Measurements from ENCODE around the gene PNPLA7.

Gene PNPLA7

GRCh38 chr9:137589441-137590122 lies 39.4 kb upstream of the PNPLA7 start (continued):
- TF ChIP-seq, protein P1, sequence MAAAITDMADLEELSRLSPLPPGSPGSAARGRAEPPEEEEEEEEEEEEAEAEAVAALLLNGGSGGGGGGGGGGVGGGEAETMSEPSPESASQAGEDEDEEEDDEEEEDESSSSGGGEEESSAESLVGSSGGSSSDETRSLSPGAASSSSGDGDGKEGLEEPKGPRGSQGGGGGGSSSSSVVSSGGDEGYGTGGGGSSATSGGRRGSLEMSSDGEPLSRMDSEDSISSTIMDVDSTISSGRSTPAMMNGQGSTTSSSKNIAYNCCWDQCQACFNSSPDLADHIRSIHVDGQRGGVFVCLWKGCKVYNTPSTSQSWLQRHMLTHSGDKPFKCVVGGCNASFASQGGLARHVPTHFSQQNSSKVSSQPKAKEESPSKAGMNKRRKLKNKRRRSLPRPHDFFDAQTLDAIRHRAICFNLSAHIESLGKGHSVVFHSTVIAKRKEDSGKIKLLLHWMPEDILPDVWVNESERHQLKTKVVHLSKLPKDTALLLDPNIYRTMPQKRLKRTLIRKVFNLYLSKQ (tag by site-specific recombination; IDR thresholded peaks at IDR 0.05; ENCODE audit: borderline replicate concordance), result no peak
- no peak for TF ChIP-seq GLI2 (tag by site-specific recombination; IDR thresholded peaks at IDR 0.05; ENCODE audit: borderline replicate concordance, low read depth)
- no peak for TF ChIP-seq ZNF768 (tag by site-specific recombination; IDR thresholded peaks at IDR 0.05)
- TF ChIP-seq ZNF585B (tag by site-specific recombination; IDR thresholded peaks at IDR 0.05), result no peak
- no peak for TF ChIP-seq ZNF155 (tag by site-specific recombination; IDR thresholded peaks at IDR 0.05)
- no peak for TF ChIP-seq ZNF621 (tag by site-specific recombination; IDR thresholded peaks at IDR 0.05)
- no peak for TF ChIP-seq HOXD13 (CRISPR knock-in tag; IDR thresholded peaks at IDR 0.05; ENCODE audit: borderline replicate concordance)
- no peak for TF ChIP-seq ZNF837 (tag by site-specific recombination; IDR thresholded peaks at IDR 0.05)
- 0 out of 2 replicates have a peak, but pooled peaks have one; percentile 31 for TF ChIP-seq PBX3 (CRISPR knock-in tag; IDR thresholded peaks at IDR 0.05)
- no peak for TF ChIP-seq ZNF48 (tag by site-specific recombination; IDR thresholded peaks at IDR 0.05)
- peak; percentile 66; the same call in 1 of the 2 replicates for TF ChIP-seq SCRT1 (tag by site-specific recombination; IDR thresholded peaks at IDR 0.05; ENCODE audit: borderline replicate concordance)
- TF ChIP-seq ZNF311 (tag by site-specific recombination; IDR thresholded peaks at IDR 0.05; ENCODE audit: borderline replicate concordance), result no peak
- TF ChIP-seq KLF7 (tag by site-specific recombination; IDR thresholded peaks at IDR 0.05; ENCODE audit: borderline replicate concordance), result no peak
- peak; percentile 38; the same call in 1 of the 2 replicates for TF ChIP-seq ZBTB20 (tag by site-specific recombination; IDR thresholded peaks at IDR 0.05)
- no peak for TF ChIP-seq HOXA7 (CRISPR knock-in tag; IDR thresholded peaks at IDR 0.05; ENCODE audit: borderline replicate concordance)

GRCh38 chr9:137588891-137589290 lies 38.7 kb upstream of the PNPLA7 start:
- ChIA-PET POLR2A (interaction anchor here (0.7 to 4.2 kb wide), 5 partner anchors 10 to 38 kb away, joined by 3 to 24 read pairs (median 9); partner anchors contain the start of genes ARRDC1, DPH7, EHMT1 and PNPLA7), CTCF (interaction anchor here (0.6 to 2.6 kb wide), 5 partner anchors 10 to 614 kb away, joined by 3 to 24 read pairs (median 3); partner anchors contain the start of gene DPH7)
- no peaks in the 10 kb centered on the region for H3K9me3 ChIP-seq (ENCODE audit: control insufficient read depth, insufficient read depth, low read depth, low read length)
- H3K4me3 ChIP-seq (ENCODE audit: low read depth, low read length), result peak overlapping the region; percentile 69; the same call in 1 of the 2 replicates
- TF ChIP-seq ZNF221 (tag by site-specific recombination; IDR thresholded peaks at IDR 0.05; ENCODE audit: borderline replicate concordance), result no peak
- TF ChIP-seq ZNF341 (tag by site-specific recombination; IDR thresholded peaks at IDR 0.05; ENCODE audit: low read depth), result peak; percentile 65
- no peak for TF ChIP-seq ZBTB21 (tag by site-specific recombination; IDR thresholded peaks at IDR 0.05)
- no peak for TF ChIP-seq HOXA7 (CRISPR knock-in tag; IDR thresholded peaks at IDR 0.05; ENCODE audit: borderline replicate concordance)
- H3K4me1 ChIP-seq (ENCODE audit: control insufficient read depth, insufficient read depth, low read length), result peaks cover 2% of the 10 kb centered on the region; the same call in 1 of the 2 replicates
- no peak overlapping the region for H3K27ac ChIP-seq (ENCODE audit: extremely low read depth, low read depth, low read length)
- H3K36me3 ChIP-seq (ENCODE audit: control insufficient read depth in 2 of 2, insufficient read depth in 1 of 2, low read length in 2 of 2), result peaks cover 11 to 55% of the 10 kb centered on the region in 2 experiments; a peak in 2 of 3 replicates

- no peak overlapping the region for H3K4me3 ChIP-seq (ENCODE audit: low read depth, low read length)
- no peaks in the 10 kb centered on the region for H3K9me3 ChIP-seq (ENCODE audit: control insufficient read depth, insufficient read depth, low read depth, low read length)
- ChIA-PET CTCF (interaction anchor here (0.6 to 2.6 kb wide), 4 partner anchors 10 to 613 kb away, joined by 3 to 24 read pairs (median 4); partner anchors contain the start of gene DPH7), POLR2A (interaction anchor here (0.7 to 4.2 kb wide), 4 partner anchors 9 to 38 kb away, joined by 3 to 24 read pairs (median 12); partner anchors contain the start of genes ARRDC1, DPH7, EHMT1 and PNPLA7)
- peaks cover 2% of the 10 kb centered on the region; the same call in 1 of the 2 replicates for H3K4me1 ChIP-seq (ENCODE audit: control insufficient read depth, insufficient read depth, low read length)
- peaks cover 11 to 61% of the 10 kb centered on the region in 2 experiments; a peak in 2 of 3 replicates for H3K36me3 ChIP-seq (ENCODE audit: control insufficient read depth in 2 of 2, insufficient read depth in 1 of 2, low read length in 2 of 2)
- no peak overlapping the region for H3K27ac ChIP-seq (ENCODE audit: extremely low read depth, low read depth, low read length)
- TF ChIP-seq ZNF544 (tag by site-specific recombination; IDR thresholded peaks at IDR 0.05) (no peak), ZNF280C (tag by site-specific recombination; IDR thresholded peaks at IDR 0.05) (no peak), ZNF623 (tag by site-specific recombination; IDR thresholded peaks at IDR 0.05) (no peak), ZNF596 (tag by site-specific recombination; IDR thresholded peaks at IDR 0.05) (no peak), ZBTB44 (tag by site-specific recombination; IDR thresholded peaks at IDR 0.05) (no peak), ZNF221 (tag by site-specific recombination; IDR thresholded peaks at IDR 0.05; ENCODE audit: borderline replicate concordance) (no peak), ZBTB8A (tag by site-specific recombination; IDR thresholded peaks at IDR 0.05) (no peak), ZNF175 (tag by site-specific recombination; IDR thresholded peaks at IDR 0.05) (no peak), ZNF701 (tag by site-specific recombination; IDR thresholded peaks at IDR 0.05) (no peak), ZBTB48 (tag by site-specific recombination; IDR thresholded peaks at IDR 0.05) (no peak)
Measured at GRCh38 chr9:137588311-137588710, 38.1 kb upstream of the PNPLA7 start.

Measured in HEK293 (cell line).